T follicular helper cell (primary cell): ENCODE data around the gene C10orf71.

Experiments used
- DNase-seq: peaks from one replicate; pipeline ENCODE4 v3.0.0-alpha.2; 2020; ENCODE audit warnings: low read depth

C10orf71 gene

GRCh38 chr10:49338604-49339003, 39.6 kb downstream of the C10orf71 start:
- no peak for DNase-seq

GRCh38 chr10:49344840-49345239, 45.9 kb downstream of the C10orf71 start:
- DNase-seq, result no peak

DNA sequence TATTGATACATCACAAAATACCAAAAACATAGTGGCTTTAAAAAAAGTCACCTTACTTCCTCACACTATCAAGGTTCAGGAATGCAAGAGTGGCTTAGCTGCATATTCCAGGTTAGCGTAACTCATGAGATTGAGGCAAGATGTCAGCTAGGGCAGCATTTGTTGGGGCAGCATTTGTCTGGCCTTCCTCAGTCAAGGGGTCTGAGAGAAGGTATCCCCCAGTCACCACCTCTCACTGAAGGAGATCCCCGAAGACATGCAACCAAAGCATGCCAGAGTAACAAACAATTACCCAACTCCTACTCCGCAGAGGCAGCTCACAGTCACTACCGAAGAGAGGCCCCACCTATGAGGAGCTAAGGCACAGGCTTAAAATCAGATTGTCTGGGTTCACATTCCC, 48.4 kb downstream of the C10orf71 start:
- DNase-seq, result no peak

DNA sequence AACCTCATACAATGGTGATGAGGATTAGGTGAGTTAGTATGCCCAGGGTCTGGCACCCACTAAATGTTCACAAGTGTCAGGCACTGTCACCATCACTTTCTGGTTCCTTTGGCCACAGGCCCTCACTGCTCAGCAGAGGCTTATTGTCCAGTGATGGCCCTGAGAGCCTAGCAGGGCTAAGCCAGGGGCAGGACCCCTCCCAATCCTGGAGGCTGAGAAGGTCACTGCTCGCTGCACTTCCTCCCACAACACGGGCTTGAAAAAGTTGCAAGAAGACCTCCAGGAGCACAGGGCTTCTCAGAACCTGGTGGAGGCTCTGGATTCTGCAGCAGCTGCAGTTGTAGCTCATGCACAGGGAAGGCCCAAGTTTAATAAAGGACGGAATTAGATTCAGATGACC, 48.9 kb downstream of the C10orf71 start:
- no peak for DNase-seq

DNA sequence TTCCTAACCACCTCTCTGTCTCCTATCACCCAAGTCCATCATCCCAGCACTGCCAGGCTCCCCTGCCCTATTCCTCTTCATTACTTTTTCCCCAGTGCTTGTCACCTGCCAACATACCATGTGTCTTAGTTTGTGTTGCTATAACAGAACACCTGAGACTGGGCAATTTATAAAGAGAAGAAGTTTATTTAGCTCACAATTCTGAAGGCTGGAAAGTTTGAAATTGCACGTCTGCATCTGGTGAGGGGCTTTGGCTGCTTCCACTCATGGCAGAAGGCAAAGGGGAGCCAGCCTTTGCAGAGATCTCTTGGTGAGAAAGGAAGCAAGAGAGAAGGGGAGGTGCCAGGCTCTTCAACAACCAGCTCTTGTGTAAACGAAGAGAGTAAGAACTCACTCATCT, 49.6 kb downstream of the C10orf71 start:
- no peak for DNase-seq

GRCh38 chr10:49349390-49349789, 50.4 kb downstream of the C10orf71 start:
- no peak for DNase-seq

DNA sequence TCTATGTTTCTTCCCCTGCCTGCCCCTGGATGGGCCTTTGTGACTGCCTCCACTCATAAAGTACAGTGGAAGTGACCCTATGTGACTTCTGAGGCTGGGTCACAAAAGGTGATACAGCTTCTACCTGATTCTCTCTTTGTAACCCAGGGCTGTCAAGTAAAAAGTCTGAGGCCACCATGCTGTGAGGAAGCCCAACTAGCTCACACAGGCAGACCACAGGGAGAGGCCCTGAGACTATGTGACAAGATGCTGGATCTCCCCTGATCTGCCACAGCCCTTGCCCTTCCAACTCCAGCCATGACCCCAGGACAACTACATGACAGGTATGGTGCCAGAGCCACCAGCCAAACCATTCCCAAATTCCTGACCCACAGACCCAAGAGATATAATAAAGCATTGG, 51.2 kb downstream of the C10orf71 start:
- no peak for DNase-seq

- no peak for DNase-seq
Measured at GRCh38 chr10:49350846-49351532, 52.0 kb downstream of the C10orf71 start.

DNA sequence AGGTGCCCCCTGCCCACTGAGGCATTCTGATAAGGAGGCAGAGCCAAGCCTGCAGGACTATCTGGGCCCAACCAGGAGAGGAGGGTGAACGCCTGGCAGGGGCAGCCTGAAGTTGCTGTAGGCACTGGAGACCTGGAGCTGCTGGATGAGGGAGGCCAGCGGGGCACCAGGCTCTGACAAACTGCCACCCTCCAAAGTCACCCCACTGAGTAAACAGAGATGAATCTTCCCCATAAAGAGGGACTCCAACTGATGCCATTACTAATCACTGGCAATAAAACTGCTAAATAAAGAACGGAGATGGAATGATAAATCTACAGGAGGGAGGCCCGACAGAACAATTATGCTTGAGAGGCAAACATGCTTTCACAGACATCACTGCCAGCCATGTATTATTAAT, 52.7 kb downstream of the C10orf71 start:
- DNase-seq, result no peak

DNA sequence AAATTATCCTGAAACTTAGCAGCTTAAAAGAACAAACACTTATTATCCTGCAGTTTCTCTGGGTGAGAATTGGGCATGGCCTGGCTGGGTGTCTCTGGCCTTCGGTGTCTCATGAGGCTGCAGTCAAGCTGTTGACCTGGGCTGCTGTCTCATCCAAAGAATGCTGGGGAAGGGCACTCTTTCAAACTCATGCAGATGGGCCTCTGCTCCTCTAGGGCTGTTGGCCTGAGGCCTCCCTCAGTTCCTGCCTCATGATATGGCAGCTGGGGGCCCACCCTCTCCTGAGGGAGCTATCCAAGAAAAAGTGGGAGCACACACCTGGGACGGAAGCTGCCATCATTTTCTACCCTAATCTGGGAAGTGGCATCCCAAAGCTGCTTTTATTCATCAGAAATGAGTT, 53.4 kb downstream of the C10orf71 start:
- DNase-seq, result no peak

- DNase-seq, result no peak
Measured at GRCh38 chr10:49353026-49353894, 54.3 kb downstream of the C10orf71 start.

GRCh38 chr10:49353895-49354566, 55.1 kb downstream of the C10orf71 start:
- DNase-seq, result no peak

DNA sequence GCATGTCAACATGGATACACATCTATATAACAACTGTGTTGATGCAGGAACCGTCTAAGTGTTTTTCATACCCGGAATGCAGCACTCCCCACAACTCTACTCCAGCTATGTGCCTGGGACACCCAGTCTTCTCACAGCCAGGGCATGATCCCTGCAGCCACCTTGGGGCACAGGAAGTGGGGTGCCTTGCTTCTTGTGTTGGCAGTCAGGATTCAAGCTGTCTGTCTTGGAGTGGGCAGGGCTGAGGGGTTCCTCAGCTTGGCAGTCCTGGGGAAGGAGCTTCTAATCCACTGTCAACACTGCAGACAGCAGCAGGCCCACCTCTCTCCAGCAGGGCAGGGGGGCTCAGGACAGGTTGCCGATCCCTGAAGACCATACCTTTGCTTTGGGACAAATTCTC, 55.6 kb downstream of the C10orf71 start:
- no peak for DNase-seq

DNA sequence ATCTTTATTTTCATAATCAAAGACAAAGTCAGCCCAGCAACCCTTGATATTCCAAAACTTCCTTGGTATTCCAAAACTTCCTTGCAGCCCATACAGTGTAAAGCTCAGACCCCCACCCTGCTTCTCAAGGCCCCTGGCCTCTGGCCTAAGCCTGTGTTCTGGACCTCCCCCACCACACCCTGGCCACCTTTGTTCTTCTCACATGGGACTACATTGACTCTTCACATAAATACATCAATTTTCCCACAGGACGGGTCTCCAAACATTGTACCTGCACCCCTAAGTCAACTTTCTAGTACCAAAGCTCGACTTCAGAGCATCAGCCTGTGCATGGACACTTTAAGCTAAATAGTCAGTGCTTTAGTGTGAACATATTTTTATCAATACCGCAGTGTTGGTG, 56.3 kb downstream of the C10orf71 start:
- DNase-seq, result no peak

DNA sequence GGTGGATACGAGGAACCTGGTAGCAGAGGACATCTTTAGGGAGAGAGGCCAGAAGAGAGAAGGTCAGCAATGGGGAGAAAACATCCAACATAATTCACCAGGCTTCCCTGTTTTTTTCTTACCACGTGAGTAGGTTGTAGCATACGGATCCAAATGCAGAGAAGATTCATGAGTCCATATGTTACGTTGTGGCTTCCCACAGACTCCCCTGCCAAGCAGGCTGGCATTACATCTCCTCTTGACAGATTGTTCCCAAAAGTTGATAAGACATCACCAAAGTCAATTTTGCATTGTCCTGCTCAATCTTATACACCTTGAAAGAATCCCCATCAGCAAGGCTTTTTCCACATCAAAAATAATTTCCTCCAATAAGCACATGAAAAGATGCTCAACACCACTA, 57.2 kb downstream of the C10orf71 start:
- no peak for DNase-seq

DNA sequence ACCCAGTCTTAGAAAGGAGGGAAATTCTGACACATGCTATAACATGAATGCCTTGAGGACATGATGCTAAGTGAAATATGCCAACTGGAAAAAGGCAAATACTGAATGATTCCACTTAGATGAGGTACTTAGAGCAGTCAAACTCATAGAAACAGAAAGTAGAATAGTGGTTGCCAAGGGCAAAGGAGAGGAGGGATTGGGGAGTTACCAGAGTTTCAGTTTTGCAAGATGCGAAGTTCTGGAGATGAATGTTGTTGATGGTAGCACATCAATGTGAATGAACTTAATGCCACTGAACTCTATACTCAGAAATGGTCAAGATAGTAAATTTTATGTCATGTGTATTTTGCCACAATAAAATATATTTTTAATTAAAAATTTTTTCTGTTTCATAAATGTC, 58.0 kb downstream of the C10orf71 start:
- no peak for DNase-seq

GRCh38 chr10:49357910-49358309, 58.9 kb downstream of the C10orf71 start:
- no peak for DNase-seq

GRCh38 chr10:49359349-49360270, 60.6 kb downstream of the C10orf71 start:
- no peak for DNase-seq

DNA sequence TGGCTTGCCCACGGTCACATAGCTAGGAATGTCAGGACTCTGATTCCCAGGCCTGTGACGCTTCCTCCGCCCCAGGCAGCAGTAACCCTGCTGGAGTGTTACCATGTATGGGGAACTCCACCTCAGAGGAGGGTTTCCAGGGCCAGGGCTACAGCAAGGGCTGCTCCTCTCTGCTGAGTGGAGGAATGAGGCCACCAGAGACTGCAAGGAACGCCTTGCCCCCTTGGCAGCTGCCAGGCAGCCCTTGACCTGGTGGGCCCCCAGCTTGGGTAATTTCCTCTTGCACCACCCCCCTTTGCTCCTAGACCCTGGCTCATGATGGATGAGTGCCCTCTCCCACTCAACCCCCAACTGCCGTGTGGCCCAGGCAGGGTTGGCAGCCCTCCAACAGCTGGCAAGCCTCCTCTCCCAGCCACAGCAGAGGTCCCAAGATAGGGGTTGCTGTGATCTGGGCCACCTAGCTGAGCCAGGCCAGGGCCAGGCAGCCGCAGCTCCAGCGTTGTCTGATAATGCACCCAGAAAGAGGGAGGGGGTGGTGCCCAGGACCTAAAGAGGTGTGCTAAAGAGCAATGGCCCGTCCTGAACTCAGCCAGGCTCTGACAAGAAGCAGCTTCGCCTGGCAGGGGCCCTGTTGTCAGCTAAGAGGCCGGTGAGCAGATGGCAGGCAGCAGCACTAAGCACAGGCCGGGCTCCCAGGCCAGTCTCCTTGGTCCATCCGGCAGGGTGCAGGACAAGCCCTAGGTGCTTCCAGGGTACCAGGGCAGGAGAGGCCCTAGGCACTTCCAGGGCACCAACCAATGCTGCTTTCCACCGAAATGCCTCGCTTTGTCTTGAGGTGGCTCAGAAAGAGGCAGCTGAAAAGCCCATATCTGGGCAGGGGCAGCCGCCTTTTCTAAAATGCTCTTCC, 61.6 kb downstream of the C10orf71 start:
- no peak for DNase-seq

DNA sequence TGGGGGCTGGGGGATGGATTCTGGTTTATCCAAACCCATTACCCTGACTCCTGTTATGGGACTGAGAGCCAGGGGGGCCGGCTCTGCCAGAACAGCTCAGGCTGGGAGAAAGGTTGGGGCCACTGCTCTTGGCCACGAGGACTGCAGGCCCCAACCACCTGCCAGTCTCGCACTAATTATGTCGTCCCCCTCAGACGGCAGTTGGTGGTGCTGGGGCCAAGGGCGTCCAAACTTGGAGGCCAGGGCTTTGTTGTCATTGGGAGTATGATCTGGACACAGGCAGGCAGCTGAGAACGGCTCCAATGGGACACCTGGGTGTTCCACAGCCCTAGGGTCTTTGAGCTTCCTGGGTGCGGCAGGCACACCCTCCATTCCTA, 62.2 kb downstream of the C10orf71 start:
- no peak for DNase-seq
